Activated CD4-positive, CD25-positive, alpha-beta regulatory T cell treated with anti-CD3 and anti-CD28 coated beads, Interleukin-2, amount 50 U/mL, for 16 hours (primary cell): ENCODE measurements around the gene PSMB8.
A peak's percentile ranks its signal among the peaks of the same experiment; 100 is the strongest.
"Not testable (repeated sequence)": the region's sequence is repeated elsewhere in the genome, so short reads cannot be mapped to it uniquely, and the experiment has no call there.

Experiments used
- DNase-seq: peaks from one replicate; pipeline ENCODE4 v3.0.0-alpha.2; 2020; ENCODE audit warnings: low read depth, low spot score

PSMB8 gene

DNA sequence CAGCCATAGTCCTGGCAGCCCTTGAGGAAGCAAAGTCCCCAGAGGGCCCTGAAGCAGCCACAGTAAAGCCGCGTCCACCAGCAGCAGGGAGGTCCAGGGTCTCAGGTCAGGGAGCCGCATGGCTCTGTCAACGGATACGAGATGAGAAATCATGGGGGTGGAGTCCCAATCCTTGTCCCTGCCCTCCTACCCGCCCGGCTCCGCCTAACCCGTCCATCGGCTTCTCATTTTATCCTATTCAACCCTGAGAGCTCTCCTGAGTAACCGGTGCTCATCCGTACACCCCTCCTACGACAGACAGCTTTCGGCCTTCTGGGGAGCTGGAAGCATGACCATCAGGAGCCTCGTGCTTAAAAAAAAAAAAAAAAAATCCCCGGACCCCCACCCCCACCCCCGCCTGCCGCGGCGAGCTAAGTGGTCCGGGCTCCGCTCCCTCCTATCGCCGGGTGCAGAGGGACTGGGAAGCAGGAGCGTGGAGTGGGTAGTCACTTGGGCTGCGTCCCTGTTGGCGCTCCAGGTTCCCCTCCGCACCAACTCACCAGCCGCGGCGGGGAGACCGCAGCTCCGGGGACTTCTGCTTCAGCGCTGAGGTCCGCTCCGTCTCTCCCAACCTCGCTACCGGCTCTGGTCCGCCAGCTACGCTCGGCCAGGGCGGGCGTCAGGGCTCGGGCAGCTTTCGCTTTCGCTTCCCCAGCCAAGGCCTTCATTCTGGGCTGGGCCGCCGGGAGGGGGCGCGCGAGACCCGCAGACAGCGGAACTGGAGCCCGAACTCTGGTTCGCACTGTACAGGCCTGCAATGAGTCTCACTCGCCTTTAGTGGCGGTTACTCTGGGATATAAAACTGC is 5.5 kb downstream of the PSMB8 start, which contains the start of gene TAP2:
Gene TAP2, minus strand, starts transcription at position 626 of the 845 bp plus-strand sequence. Its CDS starts 506 bp downstream, at position 120.
- peak; percentile 94 for DNase-seq

DNA sequence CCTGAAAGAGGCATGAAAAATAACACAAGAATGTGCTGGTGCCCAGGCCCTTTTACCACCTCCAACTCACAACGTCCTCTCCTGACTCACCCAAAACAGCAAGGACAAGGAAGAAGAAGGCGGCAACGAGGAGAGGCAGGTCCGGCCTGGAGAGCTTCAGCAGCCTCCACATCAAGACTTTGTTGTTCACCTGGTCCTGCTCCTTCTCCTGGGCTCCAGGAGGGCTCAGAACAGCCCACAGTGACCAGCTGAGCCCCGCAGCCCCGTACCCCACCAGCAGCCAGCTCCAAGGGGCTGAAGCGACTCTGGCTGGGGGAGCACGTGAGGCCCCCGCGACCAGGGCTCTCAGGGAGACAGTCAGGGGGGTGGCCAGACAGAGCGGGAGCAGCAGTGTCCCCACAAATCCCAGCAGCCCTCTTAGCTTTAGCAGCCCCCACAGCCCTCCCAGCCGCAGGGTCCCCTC is 6.2 kb downstream of the PSMB8 start:
- no peak for DNase-seq

DNA sequence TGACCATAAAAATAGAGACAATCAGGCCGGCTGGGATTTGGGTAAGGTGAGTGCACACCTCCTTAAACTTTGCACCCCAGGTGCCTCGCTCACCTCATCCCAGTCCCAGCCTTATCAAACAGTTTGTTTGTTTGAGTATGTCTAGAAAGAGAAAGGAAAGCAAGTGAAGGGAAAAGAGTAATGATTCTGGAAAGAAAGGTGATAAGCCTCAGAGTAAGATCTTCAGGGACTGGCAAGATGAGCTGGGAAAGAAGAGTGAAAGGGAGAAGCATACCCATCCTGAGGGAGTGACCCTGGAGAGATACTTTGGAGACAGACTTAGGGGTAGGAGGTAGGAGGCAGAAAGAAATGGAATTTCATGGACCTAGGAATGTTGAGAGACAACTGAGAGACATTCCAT is 7.0 kb downstream of the PSMB8 start:
- no peak for DNase-seq

DNA sequence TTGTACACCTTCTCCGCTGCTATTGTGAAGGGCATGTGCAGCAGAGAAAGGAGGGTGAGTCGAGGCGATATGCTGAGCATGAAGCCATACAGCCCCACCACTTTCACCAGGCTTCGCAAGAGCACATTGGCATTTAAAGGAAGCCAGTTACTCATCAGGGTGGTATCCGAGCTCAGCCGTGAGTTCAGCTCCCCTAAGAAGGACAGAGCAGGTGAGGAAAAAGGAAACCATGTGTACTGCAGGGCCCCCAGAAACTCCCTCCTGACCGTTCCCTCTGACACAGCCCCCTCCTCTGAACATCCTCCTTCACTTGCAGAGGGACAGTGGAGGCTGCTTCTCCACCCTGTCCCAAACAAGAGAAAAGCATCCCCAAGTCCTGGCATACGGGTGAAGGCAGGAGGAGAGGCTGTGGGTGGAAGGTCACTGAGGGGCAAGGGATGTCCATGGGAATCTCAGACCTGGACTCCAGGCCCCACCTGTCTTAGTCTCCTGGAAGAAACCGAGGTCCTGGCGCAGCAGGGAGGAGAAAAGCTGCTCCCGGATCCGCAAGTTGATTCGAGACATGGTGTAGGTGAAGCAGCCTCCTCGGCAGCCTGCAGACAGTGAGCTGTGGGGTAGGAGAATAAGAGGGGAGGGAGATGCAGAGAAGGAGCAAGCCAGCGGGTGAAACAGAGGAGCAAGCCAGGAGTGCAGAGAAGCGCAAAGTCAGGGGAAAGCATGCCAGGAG is 8.5 kb downstream of the PSMB8 start:
- no peak for DNase-seq

DNA sequence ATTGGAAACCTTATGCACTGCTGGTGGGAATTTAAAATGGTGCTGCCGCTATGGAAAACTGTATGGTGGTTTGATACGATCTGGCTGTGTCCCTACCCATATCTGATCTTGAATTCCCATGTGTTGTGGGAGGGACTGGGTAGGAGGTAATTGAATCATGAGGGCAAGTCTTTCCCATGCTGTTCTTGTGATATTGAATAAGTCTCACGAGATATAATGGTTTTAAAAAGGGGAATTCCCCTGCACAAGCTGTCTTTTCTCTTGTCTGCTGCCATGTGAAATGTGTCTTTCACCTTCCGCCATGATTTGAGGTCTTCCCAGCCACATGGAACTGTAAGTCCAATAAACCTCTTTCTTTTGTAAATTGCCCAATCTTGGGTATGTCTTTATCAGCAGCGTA is 10.2 kb downstream of the PSMB8 start:
- DNase-seq: no peak

DNA sequence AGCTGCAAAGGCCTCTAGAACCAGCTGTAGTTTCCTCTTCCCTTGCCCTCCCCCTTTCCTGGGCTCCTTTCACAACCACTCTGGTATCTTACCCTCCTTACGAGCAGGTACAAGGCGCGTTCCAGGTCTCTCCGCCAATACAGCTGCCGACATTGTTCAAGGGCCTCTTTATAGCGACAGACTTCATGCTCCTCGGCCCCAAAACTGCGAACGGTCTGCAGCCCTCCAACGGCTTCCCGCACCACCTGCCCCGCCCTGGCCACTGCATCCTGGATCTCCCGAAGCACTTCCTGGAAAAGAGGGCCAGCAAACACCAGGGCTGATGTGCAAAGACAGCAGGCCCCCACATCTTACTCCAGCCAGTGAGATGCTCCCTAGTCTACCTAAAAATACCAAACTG is 11.3 kb downstream of the PSMB8 start:
- no peak for DNase-seq

DNA sequence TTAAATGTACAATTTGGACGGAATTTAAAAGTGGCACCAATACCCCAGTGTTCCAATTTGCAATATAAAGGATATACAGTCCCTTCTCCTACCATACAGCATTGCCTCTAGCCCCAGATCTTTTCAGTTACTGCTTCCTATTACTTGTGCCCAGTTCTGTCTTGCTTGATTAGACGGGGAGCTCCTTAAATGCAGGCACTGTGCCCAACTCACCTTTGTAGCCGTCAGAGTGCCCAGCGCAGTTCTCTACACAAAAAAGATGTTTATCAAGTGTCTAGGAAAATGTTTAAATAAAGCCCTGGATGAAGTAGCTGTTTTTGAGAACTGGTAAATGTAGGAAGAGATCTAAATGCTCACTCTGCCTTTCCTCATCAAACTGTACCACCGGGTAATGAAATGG is 12.9 kb downstream of the PSMB8 start:
- DNase-seq: no peak

DNA sequence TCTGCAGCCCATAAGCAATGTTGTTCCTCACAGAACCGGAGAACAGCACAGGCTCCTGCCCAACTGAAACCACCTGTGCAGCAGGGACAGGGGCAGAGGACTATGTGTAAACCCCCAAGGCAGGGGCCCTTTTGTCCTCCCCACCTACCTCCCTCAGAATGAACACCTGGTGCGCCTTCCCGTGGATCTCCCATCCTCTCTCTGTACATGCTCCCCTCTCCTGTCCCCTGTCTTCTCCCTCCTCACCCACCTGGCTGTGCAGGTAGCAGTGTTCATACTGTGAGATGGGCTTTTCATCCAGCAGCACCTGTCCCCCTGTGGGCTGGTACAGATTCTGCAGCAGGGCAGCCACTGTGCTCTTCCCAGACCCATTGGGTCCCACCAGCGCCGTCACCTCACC is 13.8 kb downstream of the PSMB8 start:
- no peak for DNase-seq

DNA sequence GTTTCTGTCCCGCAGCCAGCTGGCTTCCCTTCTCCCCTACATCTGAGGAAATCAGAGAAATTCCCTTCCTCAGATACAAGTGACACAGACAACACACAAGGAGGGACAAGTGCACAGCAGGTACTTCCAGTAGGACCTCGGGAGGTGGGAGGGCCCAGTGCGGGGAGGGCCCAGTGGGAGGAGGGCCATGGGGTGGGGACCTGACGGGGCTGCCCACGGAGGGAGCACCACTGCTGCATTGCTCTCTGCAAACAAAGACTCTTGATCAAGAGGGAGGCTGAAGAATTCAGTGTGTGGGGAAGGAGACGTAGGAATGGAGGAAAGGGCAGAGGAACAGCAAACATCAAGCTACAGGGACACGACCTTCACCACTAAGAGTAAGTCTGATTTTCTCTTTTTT is 14.4 kb downstream of the PSMB8 start:
- no peak for DNase-seq

DNA sequence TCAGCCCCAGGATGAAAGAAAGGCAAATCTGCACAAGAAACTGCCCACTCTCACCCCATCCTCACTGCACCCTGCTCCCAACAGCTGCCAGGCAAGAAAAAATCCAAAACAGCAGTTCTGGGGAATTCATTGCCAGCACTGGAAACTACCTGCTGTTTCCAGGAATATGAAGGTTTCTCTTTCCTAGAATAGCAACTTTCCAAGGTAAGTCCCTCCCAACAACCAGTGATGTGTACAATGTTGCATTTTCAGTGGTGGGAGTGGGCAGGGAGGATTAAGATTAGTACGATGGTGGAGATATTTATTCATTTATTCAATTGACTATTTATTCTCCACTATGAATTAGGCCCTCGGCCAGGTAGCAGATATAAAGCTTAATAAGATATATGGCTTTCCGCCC is 16.8 kb downstream of the PSMB8 start:
- no peak for DNase-seq

DNA sequence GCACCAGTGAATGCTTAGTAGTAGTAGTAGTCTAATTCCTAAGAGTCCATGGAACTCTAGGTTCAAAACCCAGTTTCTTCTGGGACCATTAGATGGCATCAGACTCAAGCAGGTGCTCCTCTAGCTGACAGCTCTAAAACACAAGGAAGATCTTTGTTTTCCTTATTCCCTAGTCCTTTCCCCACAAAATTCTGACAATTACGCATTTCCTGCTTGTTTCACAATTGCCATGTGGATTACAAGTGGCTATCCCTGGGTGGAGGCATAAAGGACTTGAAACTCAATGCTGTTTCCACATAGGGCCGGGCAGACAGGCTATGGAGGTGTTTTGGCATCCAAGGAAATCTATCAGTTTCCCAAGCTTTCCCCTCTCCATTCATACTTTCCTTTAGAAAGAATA is 17.9 kb downstream of the PSMB8 start:
- no peak for DNase-seq

DNA sequence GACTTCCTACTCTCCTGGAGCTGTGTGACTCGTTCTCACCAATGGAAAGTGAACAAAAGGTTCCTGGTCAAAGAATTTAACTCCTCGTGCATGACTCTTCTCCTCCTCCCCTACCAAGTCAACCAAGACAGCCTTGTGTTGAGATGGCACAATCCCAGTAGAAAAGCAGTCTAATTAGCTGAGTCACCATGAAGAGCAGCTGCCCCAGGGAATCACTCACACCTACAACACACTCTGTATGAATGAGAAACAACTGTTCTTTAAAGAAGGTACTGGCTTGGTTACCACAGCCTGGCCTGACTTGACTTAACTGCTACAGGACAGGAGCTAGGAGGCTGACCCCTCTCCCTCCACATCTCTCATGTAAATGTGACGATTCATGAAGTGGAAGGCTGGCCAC is 24.1 kb downstream of the PSMB8 start:
- no peak for DNase-seq

DNA sequence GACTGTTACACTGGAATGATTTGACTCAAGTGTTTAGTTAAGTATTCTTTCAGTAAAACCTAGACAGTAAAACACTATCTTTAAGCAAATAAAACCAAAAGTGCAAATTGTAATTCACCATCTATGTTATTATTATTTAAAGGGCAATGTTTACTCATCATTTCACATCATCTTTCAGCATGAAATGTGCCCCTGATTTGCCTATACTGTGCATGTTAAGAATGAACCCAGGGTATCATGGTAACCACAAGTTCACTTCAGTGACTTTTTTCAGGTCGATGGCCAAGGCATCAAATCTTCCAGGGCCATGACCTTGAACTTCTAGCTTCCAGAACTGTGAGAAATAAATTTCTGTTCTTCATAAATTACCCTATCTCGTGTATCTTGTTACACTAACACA is 25.0 kb downstream of the PSMB8 start:
- no peak for DNase-seq

DNA sequence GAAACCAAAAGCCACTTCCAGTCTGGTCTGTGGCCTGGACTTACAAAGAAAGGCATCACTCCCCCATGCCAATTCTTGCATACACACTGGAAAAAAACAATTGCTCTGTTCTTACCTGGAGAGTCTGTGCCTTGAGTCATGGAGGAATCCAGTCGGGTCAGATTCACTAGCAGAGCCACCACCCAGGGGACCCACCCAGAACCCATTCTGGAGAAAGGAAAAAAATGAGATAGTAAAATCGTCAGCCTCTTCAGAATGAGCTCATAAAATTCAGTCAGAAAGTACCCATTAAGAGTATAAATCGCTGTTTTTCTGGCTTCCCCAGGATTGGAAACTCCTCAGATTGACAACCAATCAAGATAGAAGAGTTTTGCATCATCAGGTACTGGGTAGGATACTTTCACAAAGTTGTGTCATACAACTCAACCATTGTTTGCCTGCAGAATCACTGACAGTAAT is 27.1 kb downstream of the PSMB8 start, which contains the start of gene HLA-DOB:
Gene HLA-DOB, minus strand, starts transcription at position 257 of the 459 bp plus-strand sequence. Its CDS starts 51 bp downstream, at position 206.
- no peak for DNase-seq

DNA sequence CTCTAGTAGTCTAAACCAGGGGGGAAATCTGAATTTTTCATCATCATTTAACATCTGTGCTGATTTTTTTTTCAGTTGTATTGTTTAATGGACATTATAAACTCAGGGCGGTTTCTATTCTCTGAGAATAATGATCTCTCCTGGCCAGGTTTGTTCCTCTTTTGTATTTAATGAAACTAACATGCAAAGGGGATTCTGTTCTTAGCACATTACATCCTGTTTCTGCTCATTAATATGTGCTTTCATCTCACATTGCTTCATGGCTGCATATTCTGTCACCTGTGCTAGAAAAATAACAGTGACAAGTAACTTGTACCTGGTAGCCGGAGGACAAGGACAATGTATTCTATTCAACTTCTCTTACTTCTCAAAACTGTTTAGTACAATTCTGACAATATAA is 27.9 kb downstream of the PSMB8 start:
- no peak for DNase-seq

DNA sequence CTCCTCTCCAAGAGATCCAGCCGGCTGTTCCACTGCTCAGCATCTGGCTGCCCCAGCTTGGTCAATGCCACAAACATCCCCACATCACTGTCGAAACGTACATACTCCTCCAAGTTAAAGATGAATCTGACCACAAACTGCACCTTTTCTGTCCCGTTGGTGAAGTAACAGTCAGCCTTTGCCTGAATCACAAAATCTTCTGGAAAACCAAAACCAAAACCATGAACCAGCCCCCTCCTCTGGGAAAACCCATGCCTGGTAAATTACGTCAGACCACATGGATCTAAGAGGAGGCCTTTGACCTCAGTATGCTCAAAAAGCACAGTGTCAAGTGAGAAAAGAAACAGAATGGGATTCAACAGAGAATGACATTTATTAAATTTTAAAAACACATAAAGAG is 28.7 kb downstream of the PSMB8 start:
- DNase-seq: no peak

DNA sequence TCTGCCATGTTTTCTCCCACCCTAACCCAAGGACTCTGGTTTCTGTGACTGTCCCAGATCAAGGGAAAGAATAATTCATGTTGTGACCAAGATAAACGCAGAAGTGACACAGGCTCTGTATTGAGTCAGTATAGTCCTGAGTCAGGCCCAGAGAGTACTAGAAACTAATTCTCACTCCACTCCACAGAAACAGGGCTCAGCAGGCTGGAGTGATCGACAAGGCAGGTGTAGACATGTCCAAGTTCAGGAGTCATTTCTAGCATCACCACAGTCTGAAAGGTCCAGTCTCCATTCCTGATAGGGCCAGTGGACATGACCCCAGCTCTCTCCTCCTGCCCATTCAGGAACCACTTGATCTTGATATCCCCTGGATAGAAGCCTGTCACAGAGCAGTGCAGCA is 29.7 kb downstream of the PSMB8 start:
- DNase-seq: no peak

DNA sequence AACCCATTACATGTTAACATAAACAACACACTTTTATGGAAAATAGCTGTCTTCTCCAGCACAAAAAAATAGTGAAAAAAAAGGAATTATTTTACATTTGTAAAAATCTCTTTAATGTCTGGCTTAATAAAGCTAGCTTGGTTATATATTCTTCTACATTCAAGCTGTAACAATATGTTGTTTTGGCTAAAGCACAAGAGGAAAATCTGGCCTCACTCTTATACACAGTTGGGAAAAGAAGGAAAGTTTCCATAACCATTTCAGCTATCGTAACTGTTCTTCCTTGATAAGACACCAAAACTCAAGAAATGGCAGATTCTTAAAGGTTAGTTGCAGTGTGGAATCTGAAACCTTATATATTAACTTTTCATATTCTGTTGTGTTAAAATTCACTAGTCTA is 34.7 kb downstream of the PSMB8 start:
- DNase-seq: no peak

DNA sequence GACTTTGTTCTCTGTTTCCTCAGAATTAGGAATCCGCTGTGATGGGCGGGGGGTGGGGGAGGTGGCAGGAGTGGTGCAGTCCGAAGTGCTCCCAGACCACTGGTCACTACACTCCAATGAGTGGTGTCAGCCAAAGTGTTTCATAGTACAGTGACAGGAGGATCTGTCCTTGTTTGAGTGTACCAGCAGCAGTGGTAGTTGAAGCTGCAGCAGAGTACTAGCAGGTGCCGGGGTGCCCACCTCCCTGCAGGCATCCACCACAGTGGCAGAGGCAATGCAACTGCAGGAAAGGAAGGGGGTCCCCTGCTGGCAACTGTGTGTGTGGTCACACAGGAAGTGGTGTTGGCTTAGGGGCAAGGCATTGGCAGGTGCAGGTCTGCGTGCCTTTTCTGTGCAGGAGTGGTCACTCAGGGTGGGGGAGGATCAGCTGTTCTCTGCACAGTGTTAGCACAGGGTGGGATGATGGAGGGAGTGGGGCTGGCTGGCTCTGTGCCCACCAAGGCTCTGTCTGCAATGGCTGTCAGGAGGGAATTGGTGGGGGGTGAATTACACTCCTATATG is 36.7 kb downstream of the PSMB8 start:
- no peak for DNase-seq

DNA sequence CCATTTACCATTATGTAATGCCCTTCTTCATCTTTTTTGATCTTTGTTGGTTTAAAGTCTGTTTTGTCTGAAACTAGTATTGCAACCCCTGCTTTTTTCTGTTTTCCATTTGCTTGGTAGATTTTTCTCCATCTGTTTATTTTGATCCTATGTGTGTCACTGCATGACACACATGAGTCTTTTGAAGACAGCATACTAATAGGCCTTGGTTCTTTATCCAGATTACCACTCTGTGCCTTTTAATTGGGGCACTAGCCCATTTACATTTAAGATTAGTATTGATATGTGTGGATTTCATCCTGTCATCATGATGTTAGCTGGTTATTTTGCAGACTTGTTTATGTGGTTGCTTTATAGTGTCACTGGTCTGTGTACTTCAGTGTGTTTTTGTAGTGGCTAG is 38.4 kb downstream of the PSMB8 start:
- not testable (repeated sequence) for DNase-seq

DNA sequence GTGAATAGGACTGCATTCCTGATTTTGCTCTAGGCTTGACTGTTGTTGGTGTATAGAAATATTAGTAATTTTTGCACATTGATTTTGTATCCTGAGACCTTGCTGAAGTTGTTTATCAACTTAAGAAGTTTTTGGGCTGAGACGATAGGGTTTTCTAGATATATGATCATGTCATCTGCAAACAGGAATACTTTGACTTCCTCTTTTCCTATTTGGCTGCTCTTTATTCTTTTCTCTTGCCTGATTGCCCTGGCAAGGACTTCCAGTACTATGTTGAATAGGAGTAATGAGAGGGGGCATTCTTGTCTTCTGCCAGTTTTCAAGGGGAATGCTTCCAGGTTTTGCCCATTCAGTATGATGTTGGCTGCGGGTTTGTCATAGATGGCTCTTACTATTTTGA is 40.4 kb downstream of the PSMB8 start:
- DNase-seq: no peak

DNA sequence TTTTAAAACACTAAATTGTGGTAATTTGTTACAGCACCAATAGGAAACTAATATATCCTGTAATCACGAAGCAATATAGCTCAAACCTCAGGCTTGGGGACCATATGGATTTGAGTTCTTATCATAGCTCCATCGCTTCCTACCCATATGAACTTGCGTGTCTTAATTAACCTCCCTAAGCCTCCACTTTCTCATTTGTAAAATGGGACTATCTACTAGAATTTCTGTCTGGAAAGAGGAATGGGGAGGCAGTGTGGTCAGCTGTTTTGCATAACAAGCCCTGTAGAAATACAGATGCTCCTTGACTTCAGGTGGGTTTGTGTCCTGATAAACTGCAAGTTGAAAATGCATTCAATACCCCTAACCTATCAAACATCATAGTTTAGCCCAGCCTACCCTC is 44.1 kb downstream of the PSMB8 start:
- no peak for DNase-seq
